NCI-H82 (cell line): ENCODE data around the gene PKNOX2.

Source experiments
- DNase-seq: peaks from one replicate; lab custom pipeline; 2025; lab: John Stamatoyannopoulos, UW

The PKNOX2 gene

GRCh38 chr11:125262194-125262829, 97.8 kb downstream of the PKNOX2 start:
- DNase-seq = peak; percentile 19

- DNase-seq = peak; percentile 38
Observed at GRCh38 chr11:125262830-125263218, 98.3 kb downstream of the PKNOX2 start.

GRCh38 chr11:125263268-125263790, 98.8 kb downstream of the PKNOX2 start:
- peak; percentile 70 for DNase-seq

- DNase-seq = peak; percentile 87
Observed at GRCh38 chr11:125264100-125265022, 99.8 kb downstream of the PKNOX2 start.

- no peak for DNase-seq
Observed at GRCh38 chr11:125267548-125267947, 103.0 kb downstream of the PKNOX2 start.

- DNase-seq = no peak
Observed at GRCh38 chr11:125268611-125269010, 104.1 kb downstream of the PKNOX2 start.

GRCh38 chr11:125270106-125270505, 105.6 kb downstream of the PKNOX2 start:
- no peak for DNase-seq

- no peak for DNase-seq
Observed at GRCh38 chr11:125270711-125271110, 106.2 kb downstream of the PKNOX2 start.

- no peak for DNase-seq
Observed at GRCh38 chr11:125271483-125272091, 107.0 kb downstream of the PKNOX2 start.

GRCh38 chr11:125272092-125272491, 107.5 kb downstream of the PKNOX2 start:
- no peak for DNase-seq

GRCh38 chr11:125272821-125273220, 108.3 kb downstream of the PKNOX2 start:
- DNase-seq = no peak

GRCh38 chr11:125273519-125274000, 109.0 kb downstream of the PKNOX2 start:
- DNase-seq = no peak

- no peak for DNase-seq
Observed at GRCh38 chr11:125274309-125274708, 109.8 kb downstream of the PKNOX2 start.

- no peak for DNase-seq
Observed at GRCh38 chr11:125274774-125275173, 110.2 kb downstream of the PKNOX2 start.

GRCh38 chr11:125275905-125276618, 111.5 kb downstream of the PKNOX2 start:
- DNase-seq = no peak

- DNase-seq = no peak
Observed at GRCh38 chr11:125276619-125276976, 112.0 kb downstream of the PKNOX2 start.

- no peak for DNase-seq
Observed at GRCh38 chr11:125279676-125280418, 115.3 kb downstream of the PKNOX2 start.

- no peak for DNase-seq
Observed at GRCh38 chr11:125280646-125281045, 116.1 kb downstream of the PKNOX2 start.

- peak; percentile 77 for DNase-seq
Observed at GRCh38 chr11:125281831-125282595, 117.5 kb downstream of the PKNOX2 start.

- no peak for DNase-seq
Observed at GRCh38 chr11:125282596-125282914, 118.0 kb downstream of the PKNOX2 start.
